HG03439 (cell line): ENCODE results near the gene NKAIN2.

Experiments used
- ATAC-seq: cut with Tn5 transposase; IDR thresholded peaks from one replicate; pipeline ENCODE4 v1.9.1; 2021; ENCODE audit warnings: mild to moderate bottlenecking, moderate library complexity; ENCODE audit not compliant: unreplicated experiment

NKAIN2 gene

GRCh38 chr6:124073820-124074587 is 270.3 kb downstream of the NKAIN2 start:
- ATAC-seq = no peak

GRCh38 chr6:124074606-124075005 is 270.9 kb downstream of the NKAIN2 start:
- no peak for ATAC-seq

GRCh38 chr6:124076336-124077048 is 272.8 kb downstream of the NKAIN2 start:
- no peak for ATAC-seq

- no peak for ATAC-seq
Measured at GRCh38 chr6:124078169-124078568, 274.5 kb downstream of the NKAIN2 start.

GRCh38 chr6:124080483-124080882 is 276.8 kb downstream of the NKAIN2 start:
- no peak for ATAC-seq

- ATAC-seq = no peak
Measured at GRCh38 chr6:124090491-124090890, 286.8 kb downstream of the NKAIN2 start.

- ATAC-seq = no peak
Measured at GRCh38 chr6:124099520-124099919, 295.9 kb downstream of the NKAIN2 start.

GRCh38 chr6:124110514-124110913 is 306.8 kb downstream of the NKAIN2 start:
- no peak for ATAC-seq

GRCh38 chr6:124119596-124119995 is 315.9 kb downstream of the NKAIN2 start:
- ATAC-seq = no peak

GRCh38 chr6:124123617-124124209 is 320.0 kb downstream of the NKAIN2 start:
- ATAC-seq = no peak

- no peak for ATAC-seq
Measured at GRCh38 chr6:124131259-124131658, 327.6 kb downstream of the NKAIN2 start.

GRCh38 chr6:124131779-124132178 is 328.1 kb downstream of the NKAIN2 start:
- no peak for ATAC-seq

GRCh38 chr6:124132256-124132655 is 328.6 kb downstream of the NKAIN2 start:
- ATAC-seq = no peak

- ATAC-seq = no peak
Measured at GRCh38 chr6:124142852-124143251, 339.2 kb downstream of the NKAIN2 start.

- no peak for ATAC-seq
Measured at GRCh38 chr6:124143435-124143834, 339.8 kb downstream of the NKAIN2 start.

GRCh38 chr6:124147621-124148020 is 344.0 kb downstream of the NKAIN2 start:
- no peak for ATAC-seq

- no peak for ATAC-seq
Measured at GRCh38 chr6:124148236-124148957, 344.7 kb downstream of the NKAIN2 start.

GRCh38 chr6:124149646-124150045 is 346.0 kb downstream of the NKAIN2 start:
- ATAC-seq = no peak

GRCh38 chr6:124158024-124158423 is 354.4 kb downstream of the NKAIN2 start:
- ATAC-seq = no peak

GRCh38 chr6:124163676-124164075 is 360.0 kb downstream of the NKAIN2 start:
- no peak for ATAC-seq

GRCh38 chr6:124164343-124164742 is 360.7 kb downstream of the NKAIN2 start:
- no peak for ATAC-seq
